Measurements from ENCODE around the gene COPS7A.

Gene COPS7A

DNA sequence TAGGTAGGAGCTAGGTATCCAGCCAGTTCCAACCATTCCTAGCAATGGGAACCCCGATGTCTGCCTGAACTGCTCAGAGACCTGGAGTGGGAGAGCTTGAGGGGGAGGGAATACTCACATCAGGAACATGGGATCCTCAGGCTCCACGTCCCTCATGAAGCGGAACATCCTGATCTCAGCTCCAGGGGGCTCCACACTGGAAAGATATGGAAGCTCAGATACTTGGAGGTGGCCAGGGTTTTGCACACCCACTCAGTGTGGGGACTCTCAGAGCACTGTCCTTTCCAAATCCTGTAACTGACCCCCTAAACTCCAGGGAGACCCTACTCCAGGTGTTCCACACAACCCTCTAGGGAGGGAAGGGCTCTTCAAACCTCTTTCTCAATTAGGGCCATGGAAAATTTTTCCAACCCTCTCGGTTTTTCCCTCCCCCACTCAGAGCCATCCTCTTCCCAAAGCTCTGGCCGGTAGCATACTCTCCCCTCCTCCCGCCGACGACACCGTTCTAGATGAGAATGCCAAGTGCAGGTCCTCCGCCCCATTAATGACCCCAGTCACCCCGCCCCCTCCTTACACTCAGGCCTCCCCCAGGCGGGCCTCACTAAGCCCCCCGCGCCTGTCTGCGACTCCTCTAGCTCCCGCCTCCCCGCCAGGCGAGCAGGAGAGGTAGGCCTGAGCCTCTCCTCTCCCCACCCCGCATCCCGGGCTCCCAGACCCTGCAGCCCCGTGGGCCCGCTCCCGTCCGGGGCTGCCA lies 28.5 kb downstream of the COPS7A start:
- no peak for DNase-seq

DNA sequence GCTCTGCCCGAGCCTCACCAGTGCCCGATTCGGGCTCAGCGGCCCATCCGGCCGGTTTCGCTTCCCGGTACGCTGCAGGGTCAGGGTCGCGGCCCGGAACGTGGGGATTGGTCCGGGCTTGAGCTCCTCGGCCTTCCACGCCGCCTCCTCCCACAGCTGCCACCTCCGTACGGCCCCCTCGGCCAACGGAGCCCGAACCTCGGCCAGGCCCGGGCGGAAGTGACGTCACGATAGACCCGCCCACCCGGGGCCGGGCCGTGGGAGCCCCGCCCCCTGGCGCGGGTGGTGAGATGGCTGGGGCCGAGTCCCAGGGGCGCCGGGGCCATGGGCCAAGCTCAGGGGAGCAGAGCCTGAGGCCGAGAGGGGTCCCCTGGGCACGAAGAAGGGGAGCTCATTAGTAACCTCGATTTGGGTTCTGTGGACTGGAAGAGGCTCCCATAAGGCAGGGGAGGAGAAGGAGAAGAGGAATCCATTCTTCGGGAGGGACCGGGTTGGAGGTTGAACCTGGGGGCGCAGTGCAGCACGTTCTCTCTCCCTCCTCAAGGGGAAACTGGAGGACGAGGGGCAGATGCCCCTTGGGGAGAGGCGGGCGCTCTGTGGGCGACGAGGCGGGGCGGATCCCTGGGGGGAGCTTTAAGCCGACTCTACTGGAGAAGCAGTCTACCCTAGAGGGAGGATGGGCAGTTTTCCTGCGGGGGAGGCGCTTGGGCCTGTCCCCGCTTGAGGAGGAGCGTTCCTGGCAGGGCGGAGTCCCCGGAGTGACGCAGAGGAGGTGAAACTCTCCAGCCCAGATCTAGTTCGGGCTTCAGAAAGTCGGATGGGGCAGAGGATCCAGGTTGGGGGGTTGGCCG lies 29.3 kb downstream of the COPS7A start, which contains the start of gene MLF2:
Gene MLF2 (minus strand): TSS at position 221 of the 851 bp plus-strand sequence. CDS start 807 bp downstream, outside the sequence.
- peak; percentile 91 to 98 for DNase-seq

DNA sequence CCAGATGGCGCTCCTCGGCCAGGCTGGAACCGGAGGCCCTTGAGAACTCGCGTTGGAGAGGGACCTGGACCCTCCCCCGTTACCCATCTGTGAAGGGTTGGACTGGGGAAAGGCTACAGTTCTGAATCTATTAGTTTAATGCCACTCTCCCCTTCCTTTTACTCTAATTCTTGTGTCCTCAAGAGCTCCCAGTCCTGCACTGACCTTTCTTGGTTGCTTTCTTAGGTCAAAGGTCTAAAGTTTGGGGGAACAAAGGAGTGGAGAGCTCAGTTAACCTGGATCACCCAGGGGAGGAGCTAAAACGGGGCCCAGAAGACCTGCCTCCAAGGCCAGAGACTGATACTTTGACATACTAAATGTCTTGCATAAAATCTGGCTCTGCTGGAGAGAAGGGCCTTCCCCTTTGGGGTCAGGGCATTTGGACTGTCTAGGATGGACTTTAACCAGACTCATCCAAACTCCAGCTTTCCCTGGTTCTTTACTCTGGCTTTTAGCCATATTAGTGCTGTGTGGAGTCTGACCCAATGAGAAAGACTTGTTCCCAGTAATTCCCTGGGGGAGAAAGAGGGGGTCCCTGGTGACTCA lies 30.0 kb downstream of the COPS7A start:
- DNase-seq = no peak

DNA sequence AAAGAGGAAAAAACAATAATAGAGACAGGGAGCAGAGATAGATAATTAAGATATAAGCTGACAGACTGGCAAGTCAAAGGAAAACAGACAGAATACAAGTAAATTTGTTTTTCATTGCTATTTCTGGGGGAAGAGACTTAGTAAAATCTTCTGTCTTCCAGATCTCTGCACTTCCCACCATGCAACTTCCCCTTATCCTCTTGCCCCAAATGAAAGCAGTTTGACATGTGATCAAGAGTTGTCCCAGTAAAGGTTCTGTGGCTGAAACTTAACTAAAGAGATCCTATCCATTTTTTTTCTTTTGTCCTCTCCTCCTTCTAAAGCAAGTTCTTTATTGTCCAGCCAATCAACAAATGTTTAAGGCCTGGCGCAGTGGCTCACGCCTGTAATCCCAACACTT lies 30.6 kb downstream of the COPS7A start:
- peak in 1 of 2 donors; percentile 1 for DNase-seq

DNA sequence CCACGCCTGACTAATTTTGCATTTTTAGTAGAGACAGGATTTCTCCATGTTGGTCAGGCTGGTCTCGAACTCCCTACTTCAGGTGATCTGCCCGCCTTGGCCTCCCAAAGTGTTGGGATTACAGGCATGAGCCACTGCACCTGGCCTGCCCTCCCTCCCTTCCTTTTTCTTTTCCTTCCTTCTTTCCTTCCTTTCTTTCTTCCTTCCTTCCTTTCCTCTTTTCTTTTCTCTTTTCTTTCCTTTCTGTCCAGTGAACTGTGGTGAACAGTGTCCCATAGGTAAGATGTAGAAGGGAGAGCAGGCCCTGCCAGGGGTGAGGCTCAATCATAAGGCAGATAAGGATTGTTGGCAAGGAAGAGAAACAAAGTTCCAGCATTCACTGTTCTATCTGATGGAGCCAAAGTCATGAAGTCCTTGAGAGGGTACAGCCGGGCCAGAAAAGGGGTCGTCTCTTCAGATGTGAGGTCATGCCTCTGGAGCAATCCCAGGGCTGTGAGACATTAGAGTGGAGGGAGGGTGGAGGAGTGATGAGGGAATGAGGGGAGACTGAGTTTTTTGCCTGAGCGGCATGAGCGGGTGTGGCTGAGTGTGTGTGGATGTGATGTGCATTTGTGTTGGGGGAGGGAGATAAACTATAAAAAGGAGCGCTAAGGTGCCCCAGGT lies 33.3 kb downstream of the COPS7A start:
- DNase-seq = no peak

DNA sequence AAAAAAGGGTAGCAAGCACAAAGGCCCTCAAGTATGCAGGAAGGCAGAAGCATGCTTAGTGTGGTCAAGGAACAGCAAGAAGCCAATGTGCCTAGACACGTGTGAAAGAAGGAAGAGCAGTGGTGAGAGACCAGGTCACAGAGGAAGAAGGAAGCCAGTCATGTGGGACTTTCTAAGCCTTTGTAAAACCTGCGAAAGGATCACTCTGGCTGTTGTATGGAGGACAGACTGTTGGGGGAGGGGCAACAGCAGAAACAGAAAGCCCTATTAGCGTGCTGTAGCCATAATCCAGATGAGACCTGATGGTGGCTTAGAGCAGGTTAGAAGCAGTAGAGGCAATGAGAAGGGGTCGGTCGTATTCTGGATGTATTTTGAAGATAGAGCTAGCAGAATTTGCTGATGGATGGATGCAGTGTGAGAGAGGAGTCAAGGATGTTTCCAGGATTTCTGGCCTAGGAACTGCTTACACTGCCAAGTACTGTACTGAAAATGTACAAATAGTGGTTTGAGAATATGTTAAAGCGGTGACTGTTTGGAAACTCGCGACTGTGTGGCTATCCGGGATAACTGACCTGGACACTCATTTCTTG lies 34.8 kb downstream of the COPS7A start:
- no peak for DNase-seq

DNA sequence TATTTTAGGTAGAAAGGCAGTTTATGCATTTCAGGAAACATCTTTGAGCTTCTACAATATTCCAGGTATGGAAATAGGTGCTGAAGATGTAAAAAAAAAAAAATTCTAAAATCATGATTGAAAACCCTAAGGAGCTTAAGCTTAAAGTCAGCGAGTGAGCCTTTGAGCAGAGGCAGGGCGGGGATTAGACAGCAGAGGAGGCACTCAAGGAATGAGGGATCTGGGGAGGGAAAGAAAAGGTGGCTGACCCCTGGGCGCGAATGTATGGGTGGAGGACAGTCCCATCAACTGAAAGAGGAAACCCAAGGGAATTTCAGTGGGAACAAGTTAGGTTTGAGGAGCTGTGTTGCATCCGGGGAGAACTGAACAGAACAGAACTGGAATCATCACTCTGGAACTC lies 35.9 kb downstream of the COPS7A start:
- DNase-seq = no peak

DNA sequence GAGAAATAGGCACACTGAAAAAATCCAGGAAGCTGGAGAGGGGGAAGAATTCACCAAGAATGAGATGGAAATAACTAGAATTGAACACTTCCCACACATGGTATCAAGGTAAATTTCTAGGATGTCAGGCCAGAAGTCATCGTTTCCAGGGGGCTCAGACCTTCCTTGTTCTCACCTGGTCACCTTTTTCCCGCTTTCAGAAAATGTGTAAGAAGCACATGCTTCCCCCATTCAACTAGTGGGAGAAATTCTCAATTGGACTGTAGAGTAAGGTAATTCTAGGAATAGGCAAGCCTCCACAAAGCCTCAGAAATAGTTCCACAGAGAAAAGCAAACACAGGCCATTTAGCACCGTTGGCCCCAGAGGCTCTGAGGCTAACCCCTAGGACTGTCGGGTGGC lies 39.5 kb downstream of the COPS7A start:
- DNase-seq = no peak

DNA sequence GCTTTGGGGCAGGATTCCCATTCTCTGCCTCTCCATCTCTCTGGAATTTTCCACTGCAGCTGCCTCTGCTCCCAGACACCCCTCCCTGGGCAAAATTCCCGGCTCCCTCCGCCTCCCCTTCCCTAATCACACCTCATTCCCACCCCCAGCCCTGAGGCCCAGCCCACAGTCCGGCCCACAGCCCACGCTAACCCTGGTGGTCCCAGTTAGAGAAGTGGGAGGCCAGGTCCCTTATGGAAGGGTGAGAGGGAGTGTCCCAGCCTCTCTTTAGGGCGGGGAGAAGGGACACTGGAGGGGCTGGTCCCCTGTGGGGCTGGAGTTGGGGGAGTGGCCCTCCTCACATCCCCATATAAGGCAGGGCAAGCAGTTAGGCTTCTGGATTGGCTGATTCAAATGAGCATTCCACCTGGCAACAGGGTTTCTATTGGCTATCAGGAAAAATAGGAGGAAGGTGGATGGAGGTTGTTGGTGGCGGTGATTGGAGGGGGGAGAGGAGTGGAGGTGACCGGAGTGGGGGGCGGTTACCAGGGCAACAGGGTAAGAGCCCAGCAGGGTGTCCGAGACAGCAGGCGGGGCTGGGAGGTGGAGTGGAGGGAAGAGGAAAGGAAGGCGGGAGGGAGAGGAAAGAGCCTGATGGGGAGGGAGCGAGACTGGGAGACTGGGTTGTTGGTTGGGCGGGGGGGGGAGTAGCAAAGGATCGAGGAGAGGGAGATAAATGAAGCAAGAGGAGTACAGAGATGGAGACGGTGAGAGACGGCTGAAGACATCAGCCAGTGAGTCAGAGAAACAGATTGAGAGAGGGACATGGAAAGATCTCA lies 40.4 kb downstream of the COPS7A start:
- DNase-seq = peak in 1 of 2 donors; percentile 78

DNA sequence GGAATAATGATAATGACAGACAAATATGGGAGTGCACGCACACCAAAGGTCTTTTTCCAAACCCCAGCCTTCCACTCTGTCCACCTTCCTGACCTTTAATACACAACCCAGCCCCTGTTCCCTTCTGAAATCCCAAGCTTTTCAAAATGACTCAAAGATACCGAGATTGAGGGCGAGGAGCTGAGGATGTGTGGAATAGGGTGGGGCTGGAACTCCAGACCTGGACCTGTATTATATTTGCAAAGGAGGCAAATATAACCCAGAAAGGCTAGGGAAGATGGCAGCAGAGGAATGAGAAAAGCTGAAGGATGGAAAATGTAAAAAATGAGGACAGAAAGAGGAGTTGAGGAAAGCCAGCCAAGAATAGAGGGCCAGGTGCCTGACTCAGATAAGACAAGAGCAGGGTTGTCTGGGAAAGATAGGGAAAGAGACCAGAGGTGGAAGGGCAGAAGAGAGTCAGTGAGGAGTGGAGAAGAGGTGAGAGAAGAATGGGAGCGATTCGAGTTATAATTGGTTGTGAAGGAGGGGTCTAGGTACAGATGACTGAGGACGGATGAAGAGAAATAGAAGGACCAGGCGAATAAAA lies 41.3 kb downstream of the COPS7A start:
- DNase-seq = no peak

DNA sequence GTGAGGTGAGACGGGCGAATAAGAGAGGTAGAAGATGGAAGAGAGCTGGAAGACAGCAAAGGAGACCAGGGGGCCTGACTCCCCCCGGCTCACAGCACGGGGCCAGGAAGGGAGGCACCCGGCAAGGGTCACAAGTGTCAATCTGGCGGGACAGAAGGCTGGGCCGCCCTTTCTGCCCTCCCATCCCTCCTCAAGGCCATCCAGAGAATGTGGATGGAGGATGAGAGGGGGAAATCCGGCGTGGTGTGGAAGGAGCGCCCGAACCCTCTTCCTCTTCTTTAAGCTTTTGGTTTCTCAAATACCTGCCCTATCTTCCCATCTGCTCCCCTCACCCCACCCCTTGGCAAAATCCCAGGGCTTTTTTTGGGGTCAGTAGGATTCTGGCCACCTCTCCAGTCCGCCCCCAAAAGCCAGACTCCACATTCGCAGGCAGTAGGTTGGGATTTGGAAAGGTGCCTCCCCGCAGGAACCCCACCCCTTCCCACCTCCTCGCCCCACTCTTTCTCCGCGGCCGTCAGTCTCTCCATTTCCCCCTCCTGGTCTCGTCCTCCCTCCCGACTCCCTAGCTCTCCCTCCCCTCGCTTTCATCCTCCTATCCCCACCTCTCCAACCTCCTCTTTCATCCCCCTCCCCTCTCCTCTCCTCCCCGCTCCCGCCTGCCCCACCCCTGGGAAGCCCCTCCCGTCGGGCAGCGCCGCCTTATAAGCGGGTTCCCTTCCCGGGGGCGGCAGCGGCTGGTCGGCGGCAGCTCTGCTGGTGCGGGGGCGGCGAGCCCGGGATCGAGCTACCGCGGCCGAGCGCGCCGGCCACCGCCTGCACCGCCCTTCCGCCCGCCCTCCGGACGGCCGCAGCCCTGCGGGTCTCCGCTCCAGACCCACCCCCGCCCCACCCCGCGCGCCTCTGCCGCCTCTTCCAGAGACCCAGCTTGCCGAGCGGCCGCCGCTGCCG lies 42.1 kb downstream of the COPS7A start, which contains the start of gene PTMS:
Gene PTMS (plus strand): TSS at position 730 of the 948 bp plus-strand sequence. CDS start 343 bp downstream, outside the sequence.
- DNase-seq = peak in 1 of 2 donors; percentile 18

DNA sequence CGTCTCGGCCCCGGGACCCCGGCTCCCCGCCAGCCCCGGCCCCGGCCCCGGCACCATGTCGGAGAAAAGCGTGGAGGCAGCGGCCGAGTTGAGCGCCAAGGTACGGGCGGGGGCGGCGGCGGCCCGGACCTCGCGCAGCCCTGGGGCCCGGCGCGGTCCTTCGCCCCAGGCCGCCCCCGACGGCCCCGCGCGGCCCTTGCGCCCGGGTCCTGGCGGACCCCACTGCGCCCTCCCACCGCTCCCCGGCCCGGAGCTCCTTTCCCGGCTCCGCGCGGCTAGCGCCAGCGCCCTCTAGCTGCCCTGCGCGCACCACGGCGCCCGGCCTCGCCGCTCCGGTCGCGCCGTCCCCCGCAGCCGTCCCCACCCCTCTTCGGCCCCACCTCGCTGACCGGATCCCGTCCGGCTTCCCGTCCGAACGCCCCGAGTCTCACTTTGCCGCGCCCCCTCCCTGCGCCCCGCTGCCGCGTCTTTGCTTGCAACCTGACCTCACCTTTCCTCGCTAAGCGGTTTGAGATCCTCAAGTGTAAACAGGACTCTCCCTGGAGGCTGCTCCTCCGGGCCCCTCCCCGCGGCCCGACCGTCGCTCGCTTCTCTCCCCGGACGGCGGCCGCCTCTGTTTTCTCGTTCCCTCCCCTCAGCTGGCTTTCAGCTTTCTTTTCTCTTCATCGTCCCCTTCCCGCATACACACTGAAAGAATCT lies 43.0 kb downstream of the COPS7A start:
- DNase-seq = peak; percentile 15 to 46

DNA sequence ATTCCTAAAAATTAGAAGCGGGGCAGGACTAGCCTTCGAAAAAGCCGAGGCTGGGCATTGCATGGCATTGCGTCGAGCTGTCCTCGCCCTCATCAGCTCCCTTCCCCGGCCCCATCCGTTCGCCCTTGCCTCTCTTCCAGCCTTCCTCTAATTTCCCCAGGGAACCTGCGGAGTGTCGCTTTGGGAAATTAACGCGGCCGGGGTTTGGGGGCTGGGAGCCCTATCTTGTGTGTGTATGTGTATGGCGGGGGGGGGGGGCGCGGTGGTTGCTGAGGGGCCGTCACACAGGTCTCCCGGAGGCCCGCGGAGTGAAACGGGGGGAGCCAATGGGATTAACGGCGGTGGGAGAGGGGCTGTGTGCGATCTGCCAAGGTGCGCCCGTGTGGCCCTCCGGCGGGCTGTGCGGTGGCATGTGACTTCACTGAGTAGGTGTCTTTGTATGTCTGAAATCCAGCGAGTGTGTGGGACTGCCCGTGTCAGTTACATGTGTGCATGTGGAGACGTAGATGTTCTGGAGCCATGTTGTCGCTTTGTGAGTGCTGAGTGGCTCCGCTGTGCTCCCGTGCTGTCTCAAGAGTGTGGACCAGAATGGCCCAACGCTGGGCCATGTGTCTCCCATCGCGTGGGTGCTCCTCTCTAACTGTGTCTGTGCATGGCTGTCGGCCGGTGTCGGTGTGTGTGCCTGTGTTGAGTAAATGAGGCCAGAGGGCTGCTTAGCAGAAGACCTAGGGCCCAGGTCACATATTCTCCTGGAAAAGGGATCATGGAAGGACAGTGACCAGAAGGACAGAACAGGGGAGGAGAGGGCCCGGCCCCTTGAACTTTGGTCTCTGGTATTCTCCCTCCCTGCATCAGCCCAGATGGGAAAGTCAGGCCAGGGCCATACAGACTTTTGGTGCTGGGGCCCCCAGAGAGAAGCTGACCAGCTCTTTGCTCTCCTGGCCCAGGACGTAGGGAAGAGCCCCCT lies 43.8 kb downstream of the COPS7A start:
- no peak for DNase-seq

DNA sequence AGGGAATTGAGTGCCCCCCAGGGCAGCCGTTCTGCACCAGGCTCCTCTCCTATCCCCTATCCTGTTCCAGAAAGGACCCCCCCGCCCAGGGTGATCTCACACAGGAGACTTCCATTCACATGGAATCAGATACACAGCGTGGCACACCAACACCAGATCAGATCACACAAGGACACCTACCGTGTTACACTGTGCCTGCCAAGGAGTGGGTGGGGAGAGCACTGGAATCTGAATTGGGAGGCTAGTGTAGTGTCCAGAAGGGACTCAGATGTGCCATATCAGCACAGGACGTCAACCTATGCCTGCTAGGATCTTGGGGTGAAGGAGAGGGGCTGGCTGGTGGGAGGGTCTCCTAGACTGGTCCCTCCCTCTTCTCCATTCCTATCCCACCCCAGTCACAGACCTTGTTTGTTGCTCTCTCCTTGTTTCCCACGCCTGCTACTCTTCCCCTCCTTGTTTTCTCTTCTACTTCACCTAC lies 44.6 kb downstream of the COPS7A start:
- no peak for DNase-seq

DNA sequence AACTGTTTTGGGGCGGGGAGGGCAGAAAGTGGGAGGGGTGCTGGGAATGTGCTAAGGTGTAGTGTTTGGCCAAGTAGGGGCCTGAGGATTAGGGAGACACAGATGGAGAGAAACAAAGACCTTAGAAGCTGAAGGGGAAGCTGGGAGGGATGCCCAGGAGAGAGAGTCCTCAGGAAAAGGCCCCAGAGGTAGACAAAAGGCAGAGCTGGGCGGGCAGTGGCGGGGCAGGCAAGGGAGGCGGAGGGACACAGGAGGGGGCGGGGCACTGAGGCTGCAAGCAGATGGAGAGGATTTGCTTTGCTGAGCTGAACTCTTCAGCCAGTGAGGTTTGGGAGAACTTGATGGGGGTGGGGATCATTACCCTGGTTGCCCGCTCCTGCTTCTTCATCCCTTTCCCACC lies 45.1 kb downstream of the COPS7A start:
- DNase-seq = no peak

DNA sequence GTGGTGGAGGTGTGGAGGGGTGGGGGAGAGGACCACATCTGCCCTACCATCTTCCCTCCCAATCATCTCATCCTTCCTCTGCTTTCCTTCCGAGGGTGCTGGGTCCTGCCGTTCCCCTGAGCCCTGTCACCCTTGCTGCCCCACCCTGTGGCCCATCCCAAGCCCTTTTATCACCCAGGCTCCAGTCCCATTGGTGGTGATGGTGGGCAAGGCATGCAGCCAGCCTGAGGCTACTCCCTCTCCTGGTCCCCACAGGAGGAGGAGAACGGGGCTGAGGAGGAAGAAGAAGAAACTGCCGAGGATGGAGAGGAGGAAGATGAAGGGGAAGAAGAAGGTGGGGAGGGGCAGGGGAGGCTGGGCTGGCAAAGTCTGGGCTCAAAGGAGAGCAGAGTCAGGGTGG lies 45.8 kb downstream of the COPS7A start:
- no peak for DNase-seq

DNA sequence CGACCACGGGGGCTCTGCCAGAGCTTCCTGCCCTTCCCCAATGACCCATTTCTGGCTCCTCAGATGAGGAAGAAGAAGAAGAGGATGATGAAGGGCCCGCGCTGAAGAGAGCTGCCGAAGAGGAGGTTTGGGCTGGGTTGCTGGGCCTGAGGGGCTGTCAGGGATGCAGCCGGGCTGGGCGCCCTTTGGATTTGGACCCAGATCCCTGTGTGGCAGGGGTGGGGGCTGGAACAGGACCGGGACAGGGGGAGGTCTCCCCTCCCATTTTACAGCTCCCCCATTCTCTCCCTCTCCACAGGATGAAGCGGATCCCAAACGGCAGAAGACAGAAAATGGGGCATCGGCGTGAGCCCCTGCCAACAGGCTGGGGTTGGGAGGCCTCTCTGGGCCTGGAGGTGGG lies 46.2 kb downstream of the COPS7A start:
- DNase-seq = no peak

DNA sequence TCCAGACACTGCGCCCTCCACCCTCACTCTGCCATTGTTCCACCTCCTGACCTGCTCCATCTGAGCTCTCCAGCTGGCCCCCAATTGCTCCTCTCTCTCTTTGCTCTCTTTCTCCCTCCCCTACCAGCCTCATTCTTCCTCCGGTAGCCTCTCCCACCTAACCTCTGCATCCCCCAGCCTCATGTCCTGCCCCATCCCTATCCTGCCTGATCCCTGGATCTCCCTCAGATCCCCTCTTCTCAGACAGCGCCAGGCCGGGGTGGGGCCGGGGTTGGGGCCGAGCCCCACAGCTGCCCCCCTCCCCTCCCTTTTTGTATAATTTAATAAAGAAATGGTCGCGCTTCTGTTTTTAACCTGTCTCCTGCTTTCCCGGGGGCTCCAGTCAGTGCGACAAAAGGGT lies 46.8 kb downstream of the COPS7A start:
- no peak for DNase-seq

Measured in bone marrow (tissue), 2 donors.